ENCODE measurements around the gene SFTA2.

DNA sequence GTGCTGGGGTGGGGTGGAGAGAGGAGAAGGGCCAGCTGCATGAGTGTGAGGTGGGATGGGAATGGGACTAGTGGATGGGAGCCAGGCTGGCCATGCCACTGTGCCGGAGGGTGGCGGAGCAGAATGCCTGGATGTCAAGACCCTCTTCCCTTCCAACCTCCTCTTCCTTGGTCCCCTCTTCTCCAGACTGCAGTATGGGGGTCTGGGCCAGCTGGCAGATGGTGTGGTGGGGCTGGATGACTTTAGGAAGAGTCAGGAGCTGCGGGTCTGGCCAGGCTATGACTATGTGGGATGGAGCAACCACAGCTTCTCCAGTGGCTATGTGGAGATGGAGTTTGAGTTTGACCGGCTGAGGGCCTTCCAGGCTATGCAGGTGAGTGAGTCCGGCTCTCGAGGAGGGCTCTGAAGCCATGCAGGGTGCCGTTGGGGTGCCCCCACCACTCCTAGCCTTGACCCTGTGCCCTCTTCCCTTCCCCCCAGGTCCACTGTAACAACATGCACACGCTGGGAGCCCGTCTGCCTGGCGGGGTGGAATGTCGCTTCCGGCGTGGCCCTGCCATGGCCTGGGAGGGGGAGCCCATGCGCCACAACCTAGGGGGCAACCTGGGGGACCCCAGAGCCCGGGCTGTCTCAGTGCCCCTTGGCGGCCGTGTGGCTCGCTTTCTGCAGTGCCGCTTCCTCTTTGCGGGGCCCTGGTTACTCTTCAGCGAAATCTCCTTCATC is 40.0 kb downstream of the SFTA2 start:
- TF ChIP-seq TAF1 (IDR thresholded peaks at IDR 0.05; ENCODE audit: low read depth): no peak
- no peak for TF ChIP-seq YY1 (IDR thresholded peaks at IDR 0.05; ENCODE audit: low read depth)

All from Ishikawa (cell line).